Astrocyte (in vitro differentiated cells and primary cell): ENCODE measurements around the gene DRD1. TPM values are rescaled to one million over a fixed set of nuclear protein-coding genes. Genes with fewer than 3 reads are reported as not detected.

ENCODE experiments used
- DNase-seq: peaks from one replicate; pipeline ENCODE4 v3.0.0-alpha.2; 2010; ENCODE audit warnings: low read depth
- FAIRE-seq: peaks from 2 replicates; lab custom pipeline; 2011; peaks lifted over from hg19 to GRCh38; lab: Jason Lieb, UNC
- H2AFZ ChIP-seq: 2 replicates; pipeline ENCODE4 v1.6.0; 2012; ENCODE audit warnings: low read depth, low read length, inconsistent platforms
- H3K27ac ChIP-seq: 2 replicates; pipeline ENCODE4 v1.5.1; 2011; ENCODE audit warnings: low read depth, low read length, inconsistent platforms
- H3K27me3 ChIP-seq: 2 replicates; pipeline ENCODE4 v1.6.0; 2011; ENCODE audit warnings: low read length, inconsistent platforms; ENCODE audit not compliant: insufficient read depth
- H3K36me3 ChIP-seq: 2 replicates; pipeline ENCODE4 v1.5.1; 2011; ENCODE audit warnings: low read length, inconsistent platforms; ENCODE audit not compliant: insufficient read depth
- H3K4me1 ChIP-seq: 2 replicates; pipeline ENCODE4 v1.5.1; 2011; ENCODE audit warnings: low read length, inconsistent platforms; ENCODE audit not compliant: insufficient read depth
- H3K4me2 ChIP-seq: 2 replicates; pipeline ENCODE4 v1.6.0; 2012; ENCODE audit warnings: low read length, inconsistent platforms
- H3K4me3 ChIP-seq: 2 replicates; pipeline ENCODE4 v1.5.1; 2011; ENCODE audit warnings: low read depth, mild to moderate bottlenecking, low read length, inconsistent platforms; ENCODE audit not compliant: insufficient read depth
- H3K79me2 ChIP-seq: 2 replicates; pipeline ENCODE4 v1.6.0; 2012; ENCODE audit warnings: mild to moderate bottlenecking, low read length, inconsistent platforms; ENCODE audit not compliant: insufficient read depth
- H3K9ac ChIP-seq: 2 replicates; pipeline ENCODE4 v1.6.0; 2012; ENCODE audit warnings: mild to moderate bottlenecking, low read length, inconsistent platforms
- H3K9me3 ChIP-seq: 2 replicates; pipeline ENCODE4 v1.5.1; 2012; ENCODE audit warnings: low read depth, mild to moderate bottlenecking, low read length, inconsistent platforms; ENCODE audit not compliant: insufficient read depth
- H4K20me1 ChIP-seq: 2 replicates; pipeline ENCODE4 v1.6.0; 2012; ENCODE audit warnings: low read length, inconsistent platforms; ENCODE audit not compliant: insufficient read depth
- H3K27ac Mint-ChIP-seq: one replicate; pipeline ENCODE4 v1.8.0; 2021; ENCODE audit warnings: mild to moderate bottlenecking, mixed read lengths; ENCODE audit not compliant: unreplicated experiment
- H3K27me3 Mint-ChIP-seq: one replicate; pipeline ENCODE4 v1.8.0; 2021; ENCODE audit warnings: low read depth, mixed read lengths; ENCODE audit not compliant: unreplicated experiment
- H3K36me3 Mint-ChIP-seq: one replicate; pipeline ENCODE4 v1.8.0; 2021; ENCODE audit warnings: low read depth, mixed read lengths; ENCODE audit not compliant: unreplicated experiment
- H3K4me1 Mint-ChIP-seq: one replicate; pipeline ENCODE4 v1.8.0; 2021; ENCODE audit warnings: low read depth, mixed read lengths; ENCODE audit not compliant: unreplicated experiment
- H3K4me3 Mint-ChIP-seq: one replicate; pipeline ENCODE4 v1.8.0; 2021; ENCODE audit warnings: mild to moderate bottlenecking, moderate library complexity, mixed read lengths; ENCODE audit not compliant: unreplicated experiment
- H3K9me3 Mint-ChIP-seq: one replicate; pipeline ENCODE4 v1.8.0; 2021; ENCODE audit warnings: mild to moderate bottlenecking, mixed read lengths; ENCODE audit not compliant: unreplicated experiment
- CTCF ChIP-seq: IDR thresholded peaks from 2 replicates; pipeline ENCODE4 v1.5.1; 2011; ENCODE audit warnings: low read depth, mild to moderate bottlenecking, inconsistent platforms, low read length, moderate library complexity; ENCODE audit not compliant: insufficient read depth
- EZH2 ChIP-seq: IDR thresholded peaks from 2 replicates; pipeline ENCODE4 v1.6.1; 2012; ENCODE audit warnings: mild to moderate bottlenecking, low read length, inconsistent platforms; ENCODE audit not compliant: insufficient read depth
- total RNA-seq: library from RNA; stranded (reverse); gene quantifications from 2 replicates; pipeline ENCODE4 v1.2.1, GENCODE V29; 2021

DRD1 gene
- total RNA-seq, 1 donor from 2014 or later, result 0.23 TPM

- Mint-ChIP-seq H3K27me3 (no peaks in the 10 kb centered on the region), H3K9me3 (no peaks in the 10 kb centered on the region), H3K27ac (no peak overlapping the region), H3K36me3 (peaks cover 20% of the 10 kb centered on the region), H3K4me3 (no peak overlapping the region), H3K4me1 (peaks cover 8% of the 10 kb centered on the region)
- Histone ChIP-seq H3K4me1 (peaks cover 6% of the 10 kb centered on the region), H4K20me1 (peaks cover 94% of the 10 kb centered on the region), H2AFZ (no peak overlapping the region), H3K9ac (no peak overlapping the region), H3K4me2 (no peak overlapping the region), H3K79me2 (peaks cover 100% of the 10 kb centered on the region), H3K36me3 (peaks cover 6% of the 10 kb centered on the region), H3K4me3 (no peak overlapping the region), H3K27me3 (no peaks in the 10 kb centered on the region), H3K9me3 (no peaks in the 10 kb centered on the region), H3K27ac (no peak overlapping the region)
- FAIRE-seq, result no peak
- peak; percentile 24 for DNase-seq
- no peak for TF ChIP-seq EZH2
- TF ChIP-seq CTCF, result no peak
These were observed 41.6 kb upstream of the DRD1 start for GRCh38 chr5:175485631-175486030.

GRCh38 chr5:175484829-175485228 lies 40.8 kb upstream of the DRD1 start:
- no peak for DNase-seq
- no peak overlapping the region for H3K27ac Mint-ChIP-seq
- H3K4me1 Mint-ChIP-seq, result peaks cover 13% of the 10 kb centered on the region
- no peak overlapping the region for H3K27ac ChIP-seq
- H3K9me3 ChIP-seq, result no peaks in the 10 kb centered on the region
- H2AFZ ChIP-seq, result no peak overlapping the region
- H3K4me1 ChIP-seq, result peaks cover 6% of the 10 kb centered on the region
- peaks cover 20% of the 10 kb centered on the region for H3K36me3 Mint-ChIP-seq
- no peaks in the 10 kb centered on the region for H3K27me3 Mint-ChIP-seq
- no peak for TF ChIP-seq EZH2
- no peak for TF ChIP-seq CTCF
- H3K4me3 ChIP-seq, result no peak overlapping the region
- H3K36me3 ChIP-seq, result peaks cover 6% of the 10 kb centered on the region
- H3K9ac ChIP-seq, result no peak overlapping the region
- H3K4me3 Mint-ChIP-seq, result no peak overlapping the region
- no peak for FAIRE-seq
- peaks cover 100% of the 10 kb centered on the region for H3K79me2 ChIP-seq
- H3K27me3 ChIP-seq, result no peaks in the 10 kb centered on the region
- H3K4me2 ChIP-seq, result no peak overlapping the region
- H3K9me3 Mint-ChIP-seq, result no peaks in the 10 kb centered on the region
- peaks cover 88% of the 10 kb centered on the region for H4K20me1 ChIP-seq

GRCh38 chr5:175484322-175484721 lies 40.3 kb upstream of the DRD1 start:
- H3K79me2 ChIP-seq, result peaks cover 100% of the 10 kb centered on the region
- FAIRE-seq (no peak), DNase-seq (no peak)
- H3K4me1 ChIP-seq, result peaks cover 6% of the 10 kb centered on the region
- TF ChIP-seq CTCF, result no peak
- TF ChIP-seq EZH2, result no peak
- Mint-ChIP-seq H3K36me3 (peaks cover 18% of the 10 kb centered on the region), H3K4me3 (no peak overlapping the region), H3K9me3 (no peaks in the 10 kb centered on the region), H3K27me3 (no peaks in the 10 kb centered on the region), H3K4me1 (peaks cover 17% of the 10 kb centered on the region), H3K27ac (no peak overlapping the region)
- no peak overlapping the region for H3K9ac ChIP-seq
- H4K20me1 ChIP-seq, result peaks cover 83% of the 10 kb centered on the region
- no peaks in the 10 kb centered on the region for H3K27me3 ChIP-seq
- H3K27ac ChIP-seq, result no peak overlapping the region
- H3K4me2 ChIP-seq, result no peak overlapping the region
- peaks cover 6% of the 10 kb centered on the region for H3K36me3 ChIP-seq
- H2AFZ ChIP-seq, result no peak overlapping the region
- H3K9me3 ChIP-seq, result no peaks in the 10 kb centered on the region
- H3K4me3 ChIP-seq, result no peak overlapping the region
